IMR-90 (cell line): ENCODE measurements around the gene FAM120A. TPM values are rescaled to one million over a fixed set of nuclear protein-coding genes. Genes with fewer than 3 reads are reported as not detected.

Experiments used
- ATAC-seq: fragments of 200-7000 bp; cut with Tn5 transposase; 2 replicates; pipeline ENCODE4 v1.9.1; 2020; ENCODE audit warnings: low read depth, mild to moderate bottlenecking, moderate library complexity
- BruUV-seq: library from RNA; stranded (reverse); fragments of 400-500 nt; replicated peaks from 2 replicates; lab custom pipeline; 2021; lab: Mats Ljungman, UMichigan
- CTCF ChIA-PET: fragments of 300-600 bp; formaldehyde crosslinking; extraction: SDS; loops from one replicate; lab custom pipeline; 2021; ENCODE audit warnings: antibody characterized with exemption; lab: Yijun Ruan, JAX
- POLR2A ChIA-PET: fragments of 300-600 bp; sonication (Branson Sonifier 250); formaldehyde crosslinking; loops from one replicate; lab custom pipeline; 2022; ENCODE audit warnings: antibody characterized with exemption; ENCODE audit not compliant: unreplicated experiment; lab: Charles Lee
- DNase-seq: peaks from one replicate; pipeline ENCODE4 v3.0.0; 2013
- H2AFZ ChIP-seq: replicated peaks from 2 replicates; pipeline ENCODE3; 2013; ENCODE audit warnings: low read length, mild to moderate bottlenecking; ENCODE audit not compliant: poor library complexity
- H2AK5ac ChIP-seq: 2 replicates; pipeline ENCODE4 v1.6.1; 2013; ENCODE audit warnings: low read depth, low read length, inconsistent platforms
- H2AK9ac ChIP-seq: replicated peaks from 2 replicates; pipeline ENCODE3; 2013; ENCODE audit warnings: mild to moderate bottlenecking, low read depth, low read length, moderate library complexity; ENCODE audit not compliant: poor library complexity
- H2BK120ac ChIP-seq: 2 replicates; pipeline ENCODE4 v1.6.1; 2013; ENCODE audit warnings: low read depth, low read length, inconsistent platforms
- H2BK15ac ChIP-seq: 3 replicates; pipeline ENCODE4 v1.6.1; 2013; ENCODE audit warnings: low read depth, low read length, inconsistent platforms
- H2BK20ac ChIP-seq: 2 replicates; pipeline ENCODE4 v1.6.1; 2013; ENCODE audit warnings: low read depth, mild to moderate bottlenecking, inconsistent platforms, low read length, moderate library complexity
- H2BK5ac ChIP-seq: 2 replicates; pipeline ENCODE4 v1.6.1; 2013; ENCODE audit warnings: mild to moderate bottlenecking, low read depth, low read length, inconsistent platforms; ENCODE audit not compliant: poor library complexity, severe bottlenecking
- H3K14ac ChIP-seq: replicated peaks from 2 replicates; pipeline ENCODE4 v1.6.1; 2013; ENCODE audit warnings: low read depth, low read length, inconsistent platforms
- H3K18ac ChIP-seq: 2 replicates; pipeline ENCODE4 v1.6.1; 2013; ENCODE audit warnings: low read depth, low read length, control low read depth
- H3K23ac ChIP-seq: 2 replicates; pipeline ENCODE4 v1.6.1; 2013; ENCODE audit warnings: low read depth, low read length, inconsistent platforms
- H3K27ac ChIP-seq: 2 replicates; pipeline ENCODE4 v1.5.1; 2013; ENCODE audit warnings: mild to moderate bottlenecking, control low read depth, low read length; ENCODE audit not compliant: insufficient read depth
- H3K27me3 ChIP-seq: 2 replicates; pipeline ENCODE4 v1.6.1; 2013; ENCODE audit warnings: low read length; ENCODE audit not compliant: control insufficient read depth, insufficient read depth
- H3K36me3 ChIP-seq: 2 replicates; pipeline ENCODE4 v1.6.1; 2013; ENCODE audit warnings: low read length, mixed read lengths; ENCODE audit not compliant: control insufficient read depth, insufficient read depth
- H3K4ac ChIP-seq: 2 replicates; pipeline ENCODE4 v1.6.1; 2013; ENCODE audit warnings: low read depth, low read length, inconsistent platforms
- H3K4me1 ChIP-seq: 2 replicates; pipeline ENCODE4 v1.6.1; 2013; ENCODE audit warnings: low read length, mixed read lengths; ENCODE audit not compliant: control insufficient read depth, insufficient read depth
- H3K4me2 ChIP-seq: 2 replicates; pipeline ENCODE4 v1.6.1; 2013; ENCODE audit warnings: low read depth, mild to moderate bottlenecking, control low read depth, low read length, moderate library complexity
- H3K4me3 ChIP-seq: 2 replicates; pipeline ENCODE4 v1.5.1; 2013; ENCODE audit warnings: low read depth, mild to moderate bottlenecking, control low read depth, low read length, moderate library complexity; ENCODE audit not compliant: insufficient read depth
- H3K56ac ChIP-seq: 2 replicates; pipeline ENCODE4 v1.6.1; 2013; ENCODE audit warnings: low read length, inconsistent platforms; ENCODE audit not compliant: insufficient read depth; ENCODE audit errors: extremely low read depth
- H3K79me1 ChIP-seq, 2 experiments: 2 replicates each; pipeline ENCODE4 v1.6.1; 2013; ENCODE audit warnings: low read length in 2 of 2, inconsistent platforms in 1 of 2, low read depth in 1 of 2
- H3K9ac ChIP-seq: 2 replicates; pipeline ENCODE4 v1.6.1; 2013; ENCODE audit warnings: low read depth, low read length, control low read depth
- H3K9me1 ChIP-seq: 2 replicates; pipeline ENCODE4 v1.6.1; 2013; ENCODE audit warnings: low read length, inconsistent platforms; ENCODE audit not compliant: insufficient read depth
- H3K9me3 ChIP-seq: 2 replicates; pipeline ENCODE4 v1.6.1; 2013; ENCODE audit warnings: low read length; ENCODE audit not compliant: control insufficient read depth, insufficient read depth
- H4K20me1 ChIP-seq: 2 replicates; pipeline ENCODE4 v1.6.1; 2013; ENCODE audit warnings: low read length, inconsistent platforms; ENCODE audit not compliant: insufficient read depth
- H4K5ac ChIP-seq: 2 replicates; pipeline ENCODE4 v1.6.1; 2013; ENCODE audit warnings: mild to moderate bottlenecking, low read depth, low read length, control low read depth
- H4K8ac ChIP-seq, 2 experiments: 2 replicates each; pipeline ENCODE4 v1.6.1; 2013; ENCODE audit warnings: low read depth in 2 of 2, low read length in 2 of 2, control low read depth in 1 of 2, inconsistent platforms in 1 of 2
- H4K91ac ChIP-seq: 2 replicates; pipeline ENCODE4 v1.6.1; 2013; ENCODE audit warnings: low read depth, low read length, inconsistent platforms; ENCODE audit not compliant: insufficient read depth
- BHLHE40 ChIP-seq: fragments of 150-350 bp; IDR thresholded peaks from 2 replicates; pipeline ENCODE4 v1.6.1; 2016; ENCODE audit warnings: mild to moderate bottlenecking, low read depth, low read length
- CEBPB ChIP-seq: IDR thresholded peaks from 2 replicates; pipeline ENCODE4 v1.6.1; 2012; ENCODE audit warnings: low read depth, low read length, improper control_type of control experiment
- CTCF ChIP-seq: conservative IDR thresholded peaks from 2 replicates; pipeline ENCODE4 v1.5.1; 2012; ENCODE audit warnings: mild to moderate bottlenecking, low read depth, low read length, improper control_type of control experiment
- ELK1 ChIP-seq: fragments of 150-350 bp; IDR thresholded peaks from 2 replicates; pipeline ENCODE4 v1.6.1; 2016; ENCODE audit warnings: low read depth, mild to moderate bottlenecking, low read length, moderate library complexity, borderline replicate concordance
- FOS ChIP-seq: fragments of 150-350 bp; IDR thresholded peaks from 2 replicates; pipeline ENCODE4 v1.6.1; 2016; ENCODE audit warnings: low read depth, low read length
- MAFK ChIP-seq: IDR thresholded peaks from 2 replicates; pipeline ENCODE4 v1.6.1; 2012; ENCODE audit warnings: low read depth, low read length, improper control_type of control experiment
- MAZ ChIP-seq: IDR thresholded peaks from 2 replicates; pipeline ENCODE4 v1.6.1; 2012; ENCODE audit warnings: low read depth, mild to moderate bottlenecking, low read length, improper control_type of control experiment, moderate library complexity, borderline replicate concordance
- MXI1 ChIP-seq: IDR thresholded peaks from 2 replicates; pipeline ENCODE4 v1.6.1; 2012; ENCODE audit warnings: low read depth, mild to moderate bottlenecking, low read length, moderate library complexity, borderline replicate concordance
- NFE2L2 ChIP-seq: fragments of 150-350 bp; IDR thresholded peaks from 2 replicates; pipeline ENCODE4 v1.6.1; 2016; ENCODE audit warnings: low read depth, mild to moderate bottlenecking, low read length
- POLR2A ChIP-seq: IDR thresholded peaks from 2 replicates; pipeline ENCODE4 v1.6.1; 2012; ENCODE audit warnings: mild to moderate bottlenecking, low read depth, low read length
- RCOR1 ChIP-seq: IDR thresholded peaks from 2 replicates; pipeline ENCODE4 v1.6.1; 2012; ENCODE audit warnings: mild to moderate bottlenecking, low read length, improper control_type of control experiment; ENCODE audit not compliant: insufficient replicate concordance
- RFX5 ChIP-seq: IDR thresholded peaks from 2 replicates; pipeline ENCODE4 v1.8.0; 2012; ENCODE audit warnings: low read depth, mild to moderate bottlenecking, low read length, moderate library complexity
- SMC3 ChIP-seq: fragments of 150-350 bp; IDR thresholded peaks from 2 replicates; pipeline ENCODE4 v1.6.1; 2016; ENCODE audit warnings: low read depth, mild to moderate bottlenecking, antibody characterized with exemption, low read length, moderate library complexity
- USF2 ChIP-seq: fragments of 150-350 bp; IDR thresholded peaks from 2 replicates; pipeline ENCODE4 v1.6.1; 2017; ENCODE audit warnings: mild to moderate bottlenecking, antibody characterized with exemption, low read length, low read depth
- WGBS, 2 experiments: methylation state at CpG; one replicate each; pipeline versions ENCODE4 v1.1.5 to v1.1.7; 2013; ENCODE audit warnings: missing lambda C conversion rate in 2 of 2; ENCODE audit not compliant: insufficient read length in 1 of 2; ENCODE audit errors: extremely low coverage in 2 of 2; 5-methylcytosine and 5-hydroxymethylcytosine counted together
- dilution Hi-C: fragments of 300-500 bp; cut with HindIII; formaldehyde crosslinking; loops from one replicate; pipeline ENCODE4 v1.14.3; 2018; ENCODE audit warnings: low sequenced_read_pairs; ENCODE audit not compliant: unreplicated experiment
- in situ Hi-C: fragments of 300-500 bp; cut with MboI; formaldehyde crosslinking; loops from 3 replicates; pipeline ENCODE4 v1.14.3; 2019; ENCODE audit warnings: low sequenced_read_pairs, inconsistent platforms, mixed read lengths
- intact Hi-C: fragments of 100-400 bp; cut with micrococcal nuclease; formaldehyde crosslinking; loops from 2 replicates; pipeline ENCODE4 v1.10.0; 2022
- polyA plus RNA-seq, 3 experiments: library from polyadenylated mRNA; depleted of rRNA; stranded (reverse); fragments of >200 nt; gene quantifications; 2 replicates each; pipeline ENCODE4 v1.2.3, GENCODE V29; 2012; ENCODE audit warnings: low replicate concordance in 1 of 3
- total RNA-seq: library from RNA; depleted of rRNA; stranded (reverse); fragments of >200 nt; gene quantifications from 2 replicates; pipeline ENCODE4 v1.2.3, GENCODE V29; 2012

Gene FAM120A
- total and polyA plus RNA-seq, 2 of the 4 experiments (the other 2 are of a cell fraction) = 61.6 to 75.1 TPM

GRCh38 chr9:93517331-93517730, 65.8 kb downstream of the FAM120A start:
- Histone ChIP-seq H3K23ac (no peak overlapping the region), H3K79me1 (peaks cover 12 to 70% of the 10 kb centered on the region in 2 experiments), H3K9me3 (no peaks in the 10 kb centered on the region), H4K20me1 (peaks cover 51% of the 10 kb centered on the region), H3K14ac (0 out of 2 replicates have a peak overlapping the region, but pooled peaks have one; percentile 8), H3K56ac (no peak overlapping the region), H3K18ac (no peak overlapping the region), H2AK9ac (no peak overlapping the region), H2AFZ (no peak overlapping the region), H4K5ac (no peak overlapping the region), H2BK15ac (no peak overlapping the region), H3K4me2 (no peak overlapping the region), H3K4ac (no peak overlapping the region), H2BK120ac (no peak overlapping the region), H3K27me3 (no peaks in the 10 kb centered on the region), H3K36me3 (peaks cover 19% of the 10 kb centered on the region), H4K91ac (no peak overlapping the region), H3K9ac (no peak overlapping the region), H3K9me1 (peaks cover 26% of the 10 kb centered on the region), H2AK5ac (no peak overlapping the region), H4K8ac (no peak overlapping the region), H3K4me1 (0 out of 2 replicates have a peak, but pooled peaks cover 2% of the 10 kb centered on the region), H3K4me3 (no peak overlapping the region), H2BK5ac (no peak overlapping the region), H2BK20ac (no peak overlapping the region), H3K27ac (no peak overlapping the region)
- no CpG with 5 or more reads among the region's 1 CpG for WGBS, 2 experiments
- no peak for TF ChIP-seq FOS
- TF ChIP-seq BHLHE40 = no peak
- no peak for TF ChIP-seq RFX5
- no peak for TF ChIP-seq RCOR1
- TF ChIP-seq POLR2A = no peak
- TF ChIP-seq ELK1 = no peak
- no peak for TF ChIP-seq NFE2L2
- TF ChIP-seq MXI1 = no peak
- TF ChIP-seq MAFK = no peak
- no peak for TF ChIP-seq CEBPB
- no peak for TF ChIP-seq CTCF
- TF ChIP-seq MAZ = no peak
- no peak for TF ChIP-seq USF2
- TF ChIP-seq SMC3 = no peak
- in situ Hi-C loops (no loop called here), dilution Hi-C loops (no loop called here), intact Hi-C loops (no loop called here)
- POLR2A ChIA-PET = no interaction called here
- DNase-seq (peak; percentile 53), ATAC-seq (no peak)
- no TSS peak for BruUV-seq
- CTCF ChIA-PET = interaction anchor here (0.6 kb wide), 1 partner anchor 13 kb away, joined by 3 read pairs; no protein-coding TSS in a partner anchor
